Activated naive CD4-positive, alpha-beta T cell treated with Interleukin-2 at 50 U/mL for 16 hours (primary cell): Measurements from ENCODE around the gene ST7.
"Not testable (repeated sequence)": the region's sequence is repeated elsewhere in the genome, so short reads cannot be mapped to it uniquely, and the experiment has no call there.

Experiments used
- DNase-seq: peaks from one replicate; pipeline ENCODE4 v3.0.0-alpha.2; 2020

Gene ST7

DNA sequence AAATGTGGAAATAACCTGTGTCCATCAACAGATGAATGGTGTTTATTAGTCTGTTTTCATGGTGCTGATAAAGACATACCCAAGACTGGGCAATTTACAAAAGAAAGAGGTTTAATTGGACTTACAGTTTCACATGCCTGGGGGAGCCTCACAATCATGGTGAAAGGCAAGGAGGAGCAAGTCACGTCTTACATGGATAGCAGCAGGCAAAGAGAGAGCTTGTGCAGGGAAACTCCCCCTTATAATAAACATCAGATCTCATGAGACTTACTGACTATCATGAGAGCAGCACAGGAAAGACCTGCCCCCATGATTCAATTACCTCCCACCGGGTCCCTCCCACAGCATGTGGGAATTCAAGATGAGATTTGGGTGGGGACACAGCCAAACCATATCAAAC lies 292.4 kb downstream of the ST7 start:
- not testable (repeated sequence) for DNase-seq

DNA sequence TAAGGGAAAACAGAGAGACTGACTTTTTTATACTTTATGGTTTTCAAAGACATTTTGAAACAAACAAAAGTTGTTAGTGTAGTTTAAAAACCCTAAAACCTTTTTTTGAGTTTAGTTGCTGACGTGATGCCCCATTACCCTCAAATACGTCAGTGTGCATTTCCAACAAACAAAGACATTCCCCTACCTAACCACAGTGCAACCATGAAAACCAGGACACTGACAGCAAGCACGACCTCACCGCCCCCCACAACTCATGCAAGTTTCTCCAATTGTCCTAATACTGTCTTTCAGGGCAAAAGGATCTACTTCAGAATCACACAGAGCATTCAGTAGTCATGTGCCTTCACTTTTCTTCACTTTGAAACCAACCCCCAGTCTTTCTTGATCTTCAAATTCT lies 294.5 kb downstream of the ST7 start:
- DNase-seq: no peak

DNA sequence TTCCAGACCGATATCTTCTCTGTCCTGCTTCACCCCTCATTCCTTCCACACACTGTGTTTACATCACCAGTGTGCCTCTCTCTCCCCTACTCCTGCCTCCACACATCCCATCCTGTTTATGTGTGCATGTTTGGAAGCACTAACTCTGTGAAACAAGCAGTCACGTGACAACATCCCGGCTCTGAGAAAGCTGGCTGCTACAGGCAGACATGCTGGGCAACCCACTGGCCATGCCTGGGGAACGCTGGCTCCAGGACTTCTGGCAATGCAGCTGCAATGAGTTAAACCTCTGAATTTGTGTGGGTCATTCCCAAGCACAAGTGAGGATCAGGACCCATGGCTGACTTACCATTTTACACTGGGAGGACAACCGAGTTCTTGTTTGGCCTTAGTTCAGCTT lies 295.5 kb downstream of the ST7 start:
- DNase-seq: no peak

DNA sequence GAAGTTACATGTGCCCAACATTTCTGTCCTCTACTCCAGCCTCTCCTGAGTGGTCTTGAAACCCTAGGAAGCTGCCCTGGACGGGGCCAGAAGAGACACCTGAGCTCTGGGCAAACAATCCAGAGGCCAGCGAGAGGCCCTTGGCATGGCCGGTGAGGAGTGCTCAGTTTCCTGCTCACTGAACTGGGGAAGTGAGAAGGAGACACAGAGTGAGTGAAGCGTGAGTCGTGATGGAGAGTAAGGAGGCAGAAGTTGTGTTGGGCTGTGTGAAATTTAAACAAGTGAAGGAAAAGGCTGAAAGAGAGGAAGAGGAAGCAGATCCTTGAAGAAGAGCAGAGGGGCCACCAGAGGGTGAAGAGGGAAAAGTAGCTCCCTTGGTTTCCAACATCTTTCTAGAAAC lies 296.4 kb downstream of the ST7 start:
- no peak for DNase-seq

DNA sequence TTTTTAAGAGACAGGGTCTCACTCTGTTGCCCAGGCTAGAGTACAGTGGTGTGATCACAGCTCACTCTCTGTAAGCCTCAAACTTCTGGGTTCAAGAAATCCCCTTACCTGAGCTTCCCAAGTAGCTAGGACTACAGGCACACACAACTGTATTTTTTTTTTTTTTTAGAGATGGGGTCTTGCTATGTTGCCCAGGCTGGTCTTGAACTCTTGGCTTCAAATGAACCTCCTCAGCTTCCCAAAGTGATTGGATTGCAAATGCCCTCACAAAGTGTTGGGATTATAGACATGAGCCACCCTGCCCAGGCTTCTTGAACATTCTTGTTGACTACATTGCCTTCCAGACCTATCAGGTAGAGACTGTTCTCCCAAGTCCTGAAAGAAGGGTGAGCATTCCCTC lies 296.9 kb downstream of the ST7 start:
- DNase-seq: no peak

DNA sequence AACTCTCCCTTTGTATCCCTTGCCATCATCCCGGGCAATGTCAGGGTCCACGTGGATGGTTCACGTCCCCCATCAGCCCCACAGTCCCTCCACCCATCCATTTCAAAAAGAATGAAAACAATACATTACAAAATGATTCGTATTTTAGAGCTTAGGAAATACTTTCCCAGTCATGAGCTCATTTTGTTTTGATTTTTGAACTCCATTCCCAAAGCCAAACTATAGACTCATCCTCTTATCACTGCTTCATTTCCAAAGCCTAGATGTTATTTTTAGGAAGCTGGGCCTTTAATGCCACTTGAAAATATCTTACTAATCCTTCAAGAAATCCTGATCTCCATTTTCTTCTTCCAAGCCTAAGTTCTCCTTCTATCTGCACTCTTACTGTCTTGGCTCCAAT lies 297.5 kb downstream of the ST7 start:
- DNase-seq: no peak

DNA sequence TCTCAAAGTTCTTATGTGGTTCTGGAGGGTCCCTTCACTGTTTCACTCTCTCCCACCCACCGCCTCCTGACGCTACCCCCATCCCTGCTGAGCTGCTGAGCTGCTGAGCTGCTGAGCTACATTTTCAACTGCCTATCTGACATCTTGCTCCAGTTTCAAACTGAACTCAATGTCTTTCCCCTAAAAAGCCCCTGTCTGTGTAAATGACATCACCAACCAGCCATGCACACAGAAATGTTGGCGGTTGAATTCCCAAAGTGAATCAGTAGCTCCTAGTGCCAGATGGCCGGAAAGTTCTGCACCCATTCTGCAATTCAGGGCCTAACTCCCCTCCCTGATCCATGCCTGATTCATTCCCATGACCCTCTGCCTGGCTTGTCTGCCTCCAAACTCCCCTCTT lies 298.4 kb downstream of the ST7 start:
- DNase-seq: no peak

DNA sequence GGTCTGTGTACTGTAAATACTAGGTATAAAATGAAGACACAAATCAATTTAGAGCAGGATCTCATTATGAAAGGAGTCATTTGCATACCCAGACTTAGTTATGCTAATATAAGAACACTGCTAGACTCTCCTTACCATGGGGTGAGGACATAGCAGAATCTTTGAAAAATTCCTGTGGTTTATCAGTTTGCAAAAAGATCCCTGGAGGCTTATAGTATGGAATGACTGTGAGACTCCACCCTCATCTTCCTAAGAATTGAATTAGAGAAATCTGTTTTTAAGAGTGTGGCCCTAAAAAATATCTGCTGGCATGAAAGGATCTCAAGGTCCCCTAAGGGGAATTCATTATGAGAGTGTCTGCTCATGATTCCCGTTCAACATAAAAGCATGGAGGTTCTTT lies 306.3 kb downstream of the ST7 start:
- no peak for DNase-seq

DNA sequence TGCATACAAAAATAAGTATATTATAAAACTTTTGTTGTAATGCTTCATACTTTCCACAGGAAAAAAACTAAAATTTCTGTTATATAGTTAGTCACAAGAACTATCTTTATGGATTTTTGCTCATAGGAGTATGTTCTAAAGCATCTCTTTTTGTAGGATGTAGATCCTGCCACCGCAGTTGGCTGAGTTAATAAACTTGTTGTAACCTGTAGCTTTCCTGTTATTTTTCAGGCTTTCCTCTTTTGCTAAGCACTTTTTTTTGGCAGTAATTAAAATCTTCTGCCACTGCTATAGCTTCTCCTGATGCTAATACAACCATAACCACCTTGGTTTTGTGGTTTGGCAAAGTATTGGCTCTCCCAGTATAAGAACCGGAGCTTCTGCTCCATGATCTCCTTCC lies 309.2 kb downstream of the ST7 start:
- DNase-seq: no peak

DNA sequence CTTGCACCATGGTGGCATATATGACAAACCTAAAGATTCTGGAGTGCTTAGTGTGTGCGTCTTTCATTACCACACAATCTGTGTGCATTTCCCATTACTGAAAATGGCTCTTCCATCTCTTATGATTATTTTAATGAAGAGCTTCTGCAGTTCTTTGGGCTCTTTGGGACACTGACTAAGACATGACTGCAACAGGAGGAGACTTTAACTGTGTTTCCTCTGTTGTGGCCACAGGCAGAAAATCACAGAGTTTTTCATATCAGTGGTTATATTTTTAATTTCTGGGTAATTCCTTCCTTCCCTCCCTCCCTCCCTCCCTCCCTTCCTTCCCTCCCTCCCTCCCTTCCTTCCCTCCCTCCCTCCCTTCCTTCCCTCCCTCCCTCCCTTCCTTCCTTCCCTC lies 311.4 kb downstream of the ST7 start:
- DNase-seq: no peak

DNA sequence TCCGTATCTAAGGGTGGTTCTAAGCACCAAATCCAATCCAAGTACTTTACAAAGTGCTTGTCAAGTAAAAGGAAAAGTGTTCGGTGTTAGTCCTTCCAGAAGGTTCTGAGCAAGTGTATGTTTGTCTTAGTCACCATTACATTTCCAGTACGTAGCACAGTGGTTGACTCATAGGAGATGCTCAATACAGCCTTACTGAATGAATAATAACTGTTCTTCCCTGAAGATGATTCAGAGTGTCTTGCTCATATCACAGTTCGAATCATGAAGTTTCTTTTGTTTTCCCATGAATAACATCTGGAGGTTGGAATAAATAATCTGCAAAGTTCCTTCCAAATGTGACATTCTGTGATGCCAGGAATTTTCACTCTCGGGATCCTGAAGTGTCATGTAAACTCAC lies 316.1 kb downstream of the ST7 start:
- no peak for DNase-seq

DNA sequence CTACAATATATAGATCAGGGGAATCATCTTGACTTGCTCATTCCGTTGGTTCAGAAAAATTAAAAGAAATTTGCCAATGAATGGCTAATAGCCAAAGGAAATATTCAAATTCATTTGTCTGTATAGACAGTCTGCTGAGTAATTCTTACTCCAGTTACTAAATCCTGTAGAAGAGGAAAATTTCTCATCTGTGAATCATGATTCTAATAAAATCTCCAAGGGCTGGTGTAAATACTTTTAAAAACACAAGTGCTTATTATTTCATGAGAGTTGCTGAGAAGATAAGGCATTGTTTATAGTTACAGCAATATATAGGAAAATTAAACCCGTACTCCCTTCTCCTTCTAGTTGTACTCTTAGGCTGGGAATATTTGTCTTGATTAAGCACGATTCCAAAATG lies 316.6 kb downstream of the ST7 start:
- DNase-seq: no peak

DNA sequence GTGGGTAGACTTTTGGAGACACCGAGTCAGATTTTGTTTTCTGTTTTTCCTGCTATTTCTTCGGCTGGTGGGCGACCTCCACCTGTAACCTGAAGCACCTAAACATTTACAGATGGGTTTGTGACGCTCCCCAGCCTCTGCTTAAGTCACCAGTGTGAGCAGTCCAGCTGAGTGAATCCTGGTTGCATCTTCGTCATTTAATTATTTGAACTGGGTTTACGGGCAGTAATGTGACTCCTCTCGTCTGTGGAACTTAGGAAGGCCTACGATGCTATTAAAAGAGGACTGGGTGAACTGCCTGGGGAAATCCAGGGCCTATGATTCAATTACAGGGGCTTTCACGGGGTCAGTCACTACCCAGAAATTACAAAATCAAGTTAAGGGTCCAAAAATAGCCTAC lies 317.1 kb downstream of the ST7 start:
- no peak for DNase-seq

DNA sequence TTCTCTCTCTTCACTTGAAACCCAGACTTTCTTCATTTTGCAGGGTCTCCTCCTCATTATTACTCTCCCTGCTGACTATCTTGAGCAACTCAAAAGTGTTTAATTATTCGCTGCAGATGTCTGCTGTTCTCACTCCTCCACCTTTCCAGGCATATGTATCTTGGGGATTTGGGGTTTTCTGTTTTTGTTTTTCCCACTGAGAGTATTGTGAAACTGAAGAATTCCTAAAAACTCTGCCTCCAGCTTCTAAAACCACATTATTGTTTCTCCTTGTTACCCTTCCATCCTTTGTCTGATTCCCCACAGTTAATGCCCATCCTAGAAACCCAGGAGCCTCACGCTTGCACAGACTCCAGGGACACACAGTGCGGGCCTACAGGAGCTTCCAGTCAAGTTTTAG lies 318.3 kb downstream of the ST7 start:
- no peak for DNase-seq

DNA sequence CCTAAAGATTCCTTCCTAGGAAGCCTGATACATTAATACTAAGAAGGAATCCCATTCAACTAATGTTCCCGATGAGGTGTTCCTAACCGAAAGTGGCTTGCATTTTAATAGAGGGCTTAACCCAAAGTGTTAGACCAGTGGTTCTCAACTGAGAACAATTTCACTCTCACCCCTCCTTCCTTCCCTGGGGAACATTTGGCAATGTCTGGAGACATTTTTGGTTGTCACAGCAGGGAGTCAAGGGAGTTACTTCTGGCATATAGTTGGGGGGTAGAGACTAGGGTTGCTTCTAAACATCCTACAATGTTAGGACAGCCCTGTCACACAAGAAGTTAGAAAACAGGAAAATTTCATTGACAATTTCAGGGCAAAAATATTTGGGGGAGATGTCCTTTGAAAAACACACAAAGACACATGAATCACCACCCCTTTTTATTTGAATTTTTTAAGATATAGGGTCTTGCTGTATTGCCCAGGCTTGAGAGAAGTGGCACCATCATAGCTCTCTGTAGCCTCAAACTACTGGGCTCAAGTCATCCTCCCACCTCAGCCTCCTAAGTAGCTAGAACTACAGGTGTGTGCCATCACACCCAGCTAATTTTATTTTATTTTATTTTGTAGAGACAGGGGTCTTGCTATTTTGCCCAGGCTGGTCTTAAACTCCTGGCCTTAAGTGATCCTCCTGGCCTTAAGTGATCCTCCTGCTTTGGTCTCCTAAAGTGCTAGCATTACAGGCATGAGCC lies 318.9 kb downstream of the ST7 start:
- no peak for DNase-seq

DNA sequence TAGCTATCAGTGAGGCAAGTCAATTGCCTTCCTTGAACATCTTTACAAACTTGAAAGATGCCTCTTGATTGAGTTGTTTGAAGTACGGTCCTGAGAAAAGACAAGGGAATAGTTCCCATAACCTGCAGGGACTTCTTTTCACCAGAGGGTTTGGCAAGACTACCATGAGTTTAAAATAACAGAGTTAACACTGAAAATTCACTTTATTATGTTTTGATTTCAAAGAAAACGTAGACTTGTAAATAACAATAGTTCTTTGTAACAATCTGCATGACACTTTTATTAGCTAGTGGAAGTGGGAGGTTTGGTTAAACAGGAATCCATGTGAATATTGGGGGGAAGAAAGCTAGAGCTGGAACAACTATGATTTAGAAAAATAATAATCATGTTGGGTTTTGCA lies 320.0 kb downstream of the ST7 start:
- no peak for DNase-seq

DNA sequence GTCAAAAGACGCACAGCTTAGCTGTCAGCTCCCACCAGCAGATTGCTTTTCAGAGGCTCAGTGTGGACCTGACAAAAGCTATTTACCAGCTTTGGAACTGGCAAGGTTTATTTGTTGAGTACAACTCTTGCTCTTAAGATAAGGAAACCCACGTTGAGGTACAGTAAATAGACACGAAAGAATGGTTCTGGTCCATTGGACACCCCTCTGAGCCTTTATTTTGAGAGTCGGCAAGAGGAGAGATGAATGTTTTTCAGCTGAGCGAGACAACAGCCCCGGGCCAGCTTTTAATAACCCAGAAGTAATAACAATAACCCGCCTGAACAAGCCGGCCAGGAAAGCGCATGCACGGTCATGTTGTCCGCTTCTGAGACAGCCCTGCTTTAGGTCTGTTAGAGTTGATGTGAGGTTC lies 320.5 kb downstream of the ST7 start:
- no peak for DNase-seq

DNA sequence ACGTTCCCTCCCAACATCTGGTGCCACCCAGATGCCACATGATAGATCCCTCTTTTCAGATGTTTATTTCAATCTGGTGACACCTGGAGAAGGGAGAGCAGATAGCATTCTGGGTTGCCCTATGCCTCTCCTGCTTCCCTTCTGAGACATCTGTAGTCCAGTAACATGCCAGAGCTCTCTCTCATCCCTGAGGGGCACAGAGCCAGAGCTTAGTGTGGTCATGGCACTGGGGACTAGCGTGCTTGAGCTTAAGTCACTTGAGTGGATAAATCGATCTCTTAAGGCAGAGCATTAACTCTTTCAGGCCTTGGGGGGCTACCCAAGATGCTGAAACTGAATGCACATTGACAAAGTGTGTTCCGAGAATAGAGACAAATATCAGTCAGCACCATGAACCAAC lies 321.6 kb downstream of the ST7 start:
- DNase-seq: no peak

DNA sequence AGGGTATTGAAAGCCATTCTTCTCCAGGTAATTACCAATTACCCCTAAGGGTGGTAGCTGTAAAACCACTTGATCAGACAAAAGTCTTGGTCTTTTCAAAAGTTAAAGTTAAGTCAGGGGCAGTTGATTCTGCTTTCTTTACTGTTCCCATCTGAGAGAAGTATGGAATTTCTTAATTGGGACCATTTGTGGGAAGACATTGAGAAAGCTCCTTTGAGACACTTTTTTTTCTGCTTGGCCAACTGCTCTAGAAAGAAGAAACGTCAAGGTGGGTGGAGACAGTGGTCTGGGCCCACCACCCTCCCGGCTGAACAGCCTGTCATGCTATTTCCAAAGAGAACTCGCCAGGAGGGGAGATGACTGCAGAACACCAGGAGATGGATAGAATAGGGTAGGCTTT lies 324.3 kb downstream of the ST7 start:
- DNase-seq: no peak

DNA sequence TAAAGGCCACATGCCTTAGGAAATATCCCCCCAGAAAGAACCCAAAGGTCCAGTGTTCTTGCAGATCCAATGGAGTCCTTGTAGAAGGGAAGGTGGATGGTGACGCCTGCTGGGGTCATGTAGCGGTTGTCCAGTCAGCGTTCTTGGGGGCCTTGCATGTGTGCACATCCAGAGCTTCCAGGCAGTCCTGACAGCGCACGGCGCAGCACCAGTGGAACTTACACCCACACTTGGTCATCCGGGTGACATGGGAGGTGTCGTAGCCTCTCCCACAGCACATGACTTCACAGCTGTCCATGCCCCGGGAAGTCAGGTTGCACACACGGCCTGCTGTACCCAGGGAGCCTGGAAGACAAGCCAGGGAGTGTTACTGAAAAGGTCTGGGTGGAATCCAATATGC lies 324.7 kb downstream of the ST7 start:
- no peak for DNase-seq

DNA sequence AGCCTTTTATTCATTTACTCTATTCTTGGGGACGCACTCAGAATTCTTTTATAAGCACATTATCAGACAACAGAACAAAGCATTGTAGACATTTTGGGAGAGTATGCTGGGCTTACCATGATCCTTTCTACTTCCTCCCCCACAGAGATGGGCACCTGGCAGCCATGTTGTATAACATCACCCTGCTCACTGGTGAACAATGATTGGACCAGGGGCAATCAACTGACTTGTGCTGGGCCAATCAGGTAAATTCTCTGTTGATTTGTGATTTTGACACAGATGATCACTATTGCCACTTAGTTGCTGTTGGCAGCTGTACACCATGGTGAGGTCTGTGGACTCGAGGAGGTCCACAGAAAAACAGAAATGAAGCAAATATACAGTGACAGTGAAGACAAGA lies 325.9 kb downstream of the ST7 start:
- DNase-seq: no peak
